NCI-H1436 treated with DMSO at 0.1 percent for 48 hours (cell line): ENCODE results near the gene NAPA.

Source experiments
- DNase-seq: peaks from one replicate; lab custom pipeline; 2025; lab: John Stamatoyannopoulos, UW

Gene NAPA

GRCh38 chr19:47521473-47522180 lies 6.8 kb upstream of the NAPA start:
- no peak for DNase-seq

GRCh38 chr19:47520839-47521238 lies 6.0 kb upstream of the NAPA start:
- DNase-seq, result no peak

- no peak for DNase-seq
These were observed 5.5 kb upstream of the NAPA start for GRCh38 chr19:47520343-47520806.

- DNase-seq, result no peak
These were observed 4.0 kb upstream of the NAPA start for GRCh38 chr19:47518854-47519253.

- DNase-seq, result no peak
These were observed 3.3 kb upstream of the NAPA start for GRCh38 chr19:47518139-47518538.

GRCh38 chr19:47514151-47514868 lies 553 bp downstream of the NAPA start:
- DNase-seq, result no peak

GRCh38 chr19:47512948-47513319 lies 1.9 kb downstream of the NAPA start:
- DNase-seq, result no peak

GRCh38 chr19:47512183-47512947 lies 2.5 kb downstream of the NAPA start:
- no peak for DNase-seq

- no peak for DNase-seq
These were observed 3.2 kb downstream of the NAPA start for GRCh38 chr19:47511681-47512080.

- no peak for DNase-seq
These were observed 3.7 kb downstream of the NAPA start for GRCh38 chr19:47511128-47511517.

GRCh38 chr19:47510516-47511127 lies 4.2 kb downstream of the NAPA start:
- no peak for DNase-seq

- DNase-seq, result no peak
These were observed 4.9 kb downstream of the NAPA start for GRCh38 chr19:47509973-47510372.

- DNase-seq, result no peak
These were observed 5.6 kb downstream of the NAPA start for GRCh38 chr19:47509170-47509847.

GRCh38 chr19:47508721-47509120 lies 6.1 kb downstream of the NAPA start:
- DNase-seq, result no peak

GRCh38 chr19:47507924-47508553 lies 6.8 kb downstream of the NAPA start:
- no peak for DNase-seq

- no peak for DNase-seq
These were observed 7.9 kb downstream of the NAPA start for GRCh38 chr19:47507012-47507411.

- no peak for DNase-seq
These were observed 8.4 kb downstream of the NAPA start for GRCh38 chr19:47506459-47506858.

GRCh38 chr19:47505506-47505905 lies 9.4 kb downstream of the NAPA start:
- DNase-seq, result no peak

GRCh38 chr19:47503826-47504150 lies 11.1 kb downstream of the NAPA start:
- DNase-seq, result no peak

- DNase-seq, result no peak
These were observed 11.6 kb downstream of the NAPA start for GRCh38 chr19:47503130-47503825.
